H9 (cell line): ENCODE data around the gene TSPAN4. TPM values are rescaled to one million over a fixed set of nuclear protein-coding genes. Genes with fewer than 3 reads are reported as not detected.

Source experiments
- DNase-seq: peaks from one replicate; pipeline ENCODE4 v3.0.0-alpha.2; 2017
- H2AFZ ChIP-seq: one replicate; pipeline ENCODE4 v1.6.1; 2013; ENCODE audit warnings: mild to moderate bottlenecking, low read length, control low read depth, moderate library complexity
- H2AK5ac ChIP-seq: 2 replicates; pipeline ENCODE4 v1.6.1; 2013; ENCODE audit warnings: low read length, control low read depth, mixed read lengths; ENCODE audit not compliant: insufficient read length
- H2BK120ac ChIP-seq: one replicate; pipeline ENCODE4 v1.6.1; 2013; ENCODE audit warnings: low read depth, mild to moderate bottlenecking, low read length, control low read depth, inconsistent platforms; ENCODE audit not compliant: poor library complexity, severe bottlenecking
- H2BK12ac ChIP-seq: 2 replicates; pipeline ENCODE4 v1.6.1; 2013; ENCODE audit warnings: low read length, control low read depth, mixed read lengths, low read depth; ENCODE audit not compliant: insufficient read length
- H2BK15ac ChIP-seq: 2 replicates; pipeline ENCODE4 v1.6.1; 2013; ENCODE audit warnings: low read depth, low read length, control low read depth
- H2BK20ac ChIP-seq: one replicate; pipeline ENCODE4 v1.6.1; 2013; ENCODE audit warnings: low read depth, mild to moderate bottlenecking, low read length, control low read depth, inconsistent platforms; ENCODE audit not compliant: poor library complexity, severe bottlenecking
- H2BK5ac ChIP-seq: 2 replicates; pipeline ENCODE4 v1.6.1; 2013; ENCODE audit warnings: low read length, control low read depth, mixed read lengths; ENCODE audit not compliant: insufficient read length
- H3K14ac ChIP-seq: 2 replicates; pipeline ENCODE4 v1.6.1; 2013; ENCODE audit warnings: low read length, control low read depth; ENCODE audit not compliant: insufficient read depth
- H3K18ac ChIP-seq: 2 replicates; pipeline ENCODE4 v1.6.1; 2013; ENCODE audit warnings: low read depth, mild to moderate bottlenecking, mixed read lengths, low read length, control low read depth; ENCODE audit not compliant: insufficient read length
- H3K23ac ChIP-seq: 2 replicates; pipeline ENCODE4 v1.6.1; 2013; ENCODE audit warnings: low read length, control low read depth, mixed read lengths, low read depth; ENCODE audit not compliant: insufficient read length
- H3K23me2 ChIP-seq: 2 replicates; pipeline ENCODE4 v1.6.1; 2013; ENCODE audit warnings: low read depth, mild to moderate bottlenecking, mixed read lengths, low read length, control low read depth; ENCODE audit not compliant: insufficient read length, poor library complexity, severe bottlenecking
- H3K27ac ChIP-seq: 2 replicates; pipeline ENCODE4 v1.5.1; 2013; ENCODE audit warnings: low read length, control low read depth, mixed read lengths, low read depth; ENCODE audit not compliant: insufficient read length
- H3K27me3 ChIP-seq: 2 replicates; pipeline ENCODE4 v1.6.1; 2013; ENCODE audit warnings: low read length, control low read depth, inconsistent platforms; ENCODE audit not compliant: insufficient read depth
- H3K4ac ChIP-seq: 2 replicates; pipeline ENCODE4 v1.6.1; 2013; ENCODE audit warnings: low read depth, mild to moderate bottlenecking, control low read depth, inconsistent platforms, low read length, moderate library complexity
- H3K4me1 ChIP-seq: 2 replicates; pipeline ENCODE4 v1.6.1; 2013; ENCODE audit warnings: low read length, control low read depth, inconsistent platforms; ENCODE audit not compliant: insufficient read depth
- H3K4me2 ChIP-seq: 2 replicates; pipeline ENCODE4 v1.6.1; 2013; ENCODE audit warnings: low read length, control low read depth, mixed read lengths; ENCODE audit not compliant: insufficient read length, insufficient read depth
- H3K56ac ChIP-seq: 2 replicates; pipeline ENCODE4 v1.6.1; 2013; ENCODE audit warnings: low read depth, mild to moderate bottlenecking, mixed read lengths, low read length, control low read depth; ENCODE audit not compliant: insufficient read length
- H3K79me1 ChIP-seq: 2 replicates; pipeline ENCODE4 v1.6.1; 2013; ENCODE audit warnings: low read depth, mild to moderate bottlenecking, moderate library complexity, low read length, control low read depth, inconsistent platforms; ENCODE audit not compliant: insufficient read depth, poor library complexity, severe bottlenecking
- H3K79me2 ChIP-seq: 2 replicates; pipeline ENCODE4 v1.6.1; 2013; ENCODE audit warnings: low read length, control low read depth, inconsistent platforms; ENCODE audit not compliant: insufficient read depth
- H3K9ac ChIP-seq: 2 replicates; pipeline ENCODE4 v1.6.1; 2013; ENCODE audit warnings: low read length, control low read depth, mixed read lengths; ENCODE audit not compliant: insufficient read length; ENCODE audit errors: extremely low read depth
- H3K9me3 ChIP-seq: one replicate; pipeline ENCODE4 v1.6.1; 2013; ENCODE audit warnings: low read depth, low read length, inconsistent platforms; ENCODE audit not compliant: control insufficient read depth
- H3T11ph ChIP-seq: one replicate; pipeline ENCODE4 v1.6.1; 2013; ENCODE audit warnings: mild to moderate bottlenecking, low read length, control low read depth, inconsistent platforms
- H4K20me1 ChIP-seq: one replicate; pipeline ENCODE4 v1.6.1; 2013; ENCODE audit not compliant: control insufficient read depth, insufficient read length, insufficient read depth
- H4K5ac ChIP-seq: 2 replicates; pipeline ENCODE4 v1.6.1; 2013; ENCODE audit warnings: low read depth, mild to moderate bottlenecking, mixed read lengths, low read length, control low read depth; ENCODE audit not compliant: insufficient read length
- H4K8ac ChIP-seq: replicated peaks from 2 replicates; pipeline ENCODE4 v1.6.1; 2013; ENCODE audit warnings: low read length, control low read depth, mixed read lengths, low read depth; ENCODE audit not compliant: insufficient read length
- H4K91ac ChIP-seq: 2 replicates; pipeline ENCODE4 v1.6.1; 2013; ENCODE audit warnings: low read depth, mild to moderate bottlenecking, moderate library complexity, mixed read lengths, low read length, control low read depth; ENCODE audit not compliant: insufficient read length
- H3K27ac Mint-ChIP-seq, 3 experiments: 2 replicates in 2 of 3; 3 replicates in 1 of 3; pipeline ENCODE4 v1.8.0; 2020 to 2021; ENCODE audit warnings: mixed read lengths in 3 of 3, mild to moderate bottlenecking in 1 of 3, moderate library complexity in 1 of 3
- H3K27me3 Mint-ChIP-seq: 2 replicates; pipeline ENCODE4 v1.8.0; 2021; ENCODE audit warnings: low read depth, mild to moderate bottlenecking, moderate library complexity, mixed read lengths
- H3K36me3 Mint-ChIP-seq, 3 experiments: 2 replicates in 2 of 3; 3 replicates in 1 of 3; pipeline ENCODE4 v1.8.0; 2020 to 2021; ENCODE audit warnings: low read depth in 3 of 3, mixed read lengths in 3 of 3; ENCODE audit not compliant: insufficient read depth in 1 of 3
- H3K4me1 Mint-ChIP-seq, 2 experiments: 2 replicates each; pipeline ENCODE4 v1.8.0; 2020; ENCODE audit warnings: mixed read lengths in 2 of 2
- H3K4me3 Mint-ChIP-seq, 2 experiments: 2 replicates in 1 of 2; 3 replicates in 1 of 2; pipeline ENCODE4 v1.8.0; 2020 to 2021; ENCODE audit warnings: mild to moderate bottlenecking in 2 of 2, mixed read lengths in 2 of 2, moderate library complexity in 1 of 2
- H3K9me3 Mint-ChIP-seq, 2 experiments: 2 replicates in 1 of 2; 3 replicates in 1 of 2; pipeline ENCODE4 v1.8.0; 2020; ENCODE audit warnings: mild to moderate bottlenecking in 2 of 2, mixed read lengths in 2 of 2, moderate library complexity in 1 of 2
- CTCF ChIP-seq: fragments of 200-600 bp; sonication (generic); conservative IDR thresholded peaks from 3 replicates; pipeline ENCODE4 v1.8.0; 2021; ENCODE audit warnings: antibody characterized with exemption, mild to moderate bottlenecking
- WGBS: extraction: QIAGEN DNeasy Blood & Tissue Kit; methylation state at CpG from one replicate; pipeline ENCODE4 v1.1.7; 2013; ENCODE audit warnings: missing lambda C conversion rate, low lambda C conversion rate, mixed read lengths; ENCODE audit not compliant: insufficient read length; ENCODE audit errors: extremely low coverage; 5-methylcytosine and 5-hydroxymethylcytosine counted together
- total RNA-seq: library from RNA; stranded (reverse); gene quantifications from 2 replicates; pipeline ENCODE4 v1.2.1, GENCODE V29; 2021

Gene TSPAN4
- total RNA-seq, 1 experiment from 2014 or later, result 64.6 TPM

- H2BK5ac ChIP-seq, result no peak overlapping the region
- no peak overlapping the region for H2BK120ac ChIP-seq
- TF ChIP-seq CTCF, result no peak
- no peak overlapping the region for H3K4me2 ChIP-seq
- Mint-ChIP-seq H3K4me1 (peaks cover 13 to 33% of the 10 kb centered on the region in 2 experiments), H3K9me3 (no peaks in the 10 kb centered on the region), H3K27ac (peak overlapping the region in 1 of 3 experiments; percentile 59; a peak in 1 of 7 replicates), H3K4me3 (no peak overlapping the region), H3K36me3 (peaks cover 0 to 5% (median 3%) of the 10 kb centered on the region in 3 experiments; a peak in 4 of 7 replicates), H3K27me3 (peaks cover 7% of the 10 kb centered on the region)
- no peaks in the 10 kb centered on the region for H3K9me3 ChIP-seq
- H3K79me1 ChIP-seq, result peaks cover 2% of the 10 kb centered on the region
- H3T11ph ChIP-seq, result no peak overlapping the region
- no CpG with 5 or more reads among the region's 8 CpGs for WGBS
- no peak overlapping the region for H2AFZ ChIP-seq
- no peak overlapping the region for H2BK15ac ChIP-seq
- no peak overlapping the region for H3K27ac ChIP-seq
- no peak overlapping the region for H3K9ac ChIP-seq
- H4K20me1 ChIP-seq, result peaks cover 6% of the 10 kb centered on the region
- H3K79me2 ChIP-seq, result no peaks in the 10 kb centered on the region; the same call in 1 of the 2 replicates
- peaks cover 24% of the 10 kb centered on the region for H3K23me2 ChIP-seq
- H3K18ac ChIP-seq, result no peak overlapping the region
- H3K23ac ChIP-seq, result no peak overlapping the region
- H4K5ac ChIP-seq, result no peak overlapping the region
- DNase-seq, result no peak
- H2BK20ac ChIP-seq, result no peak overlapping the region
- no peak overlapping the region for H3K56ac ChIP-seq
- H2BK12ac ChIP-seq, result no peak overlapping the region
- no peaks in the 10 kb centered on the region; the same call in 1 of the 2 replicates for H3K27me3 ChIP-seq
- no peak overlapping the region for H3K4ac ChIP-seq
- no peak overlapping the region for H4K91ac ChIP-seq
- no peak overlapping the region for H4K8ac ChIP-seq
- peak overlapping the region; percentile 37; the same call in 1 of the 2 replicates for H3K14ac ChIP-seq
- peaks cover 2% of the 10 kb centered on the region; the same call in 1 of the 2 replicates for H3K4me1 ChIP-seq
- no peak overlapping the region for H2AK5ac ChIP-seq
Observed at GRCh38 chr11:845872-846495, 3.3 kb downstream of the TSPAN4 start.
